PC-3 (cell line): ENCODE measurements around the gene ALDOA.

ENCODE experiments used
- CTCF ChIP-seq: fragments of 300-600 bp; sonication (generic); conservative IDR thresholded peaks from 2 replicates; pipeline ENCODE4 v1.5.1; 2017; ENCODE audit warnings: antibody characterized with exemption, low read depth, mild to moderate bottlenecking, low read length
- EZH2 ChIP-seq: fragments of 300-600 bp; sonication (generic); IDR thresholded peaks from one replicate; pipeline ENCODE4 v1.6.1; 2017; ENCODE audit warnings: antibody characterized with exemption, mild to moderate bottlenecking, low read length; ENCODE audit not compliant: unreplicated experiment
- EZH2phosphoT487 ChIP-seq: fragments of 300-600 bp; sonication (generic); IDR thresholded peaks from 2 replicates; pipeline ENCODE4 v1.6.1; 2018; ENCODE audit warnings: mild to moderate bottlenecking, antibody characterized with exemption, low read length, borderline replicate concordance

- TF ChIP-seq CTCF (no peak), EZH2phosphoT487 (no peak), EZH2 (no peak)
These were observed 5.2 kb upstream of the ALDOA start for GRCh38 chr16:30060346-30060745.
